Heart left ventricle (tissue), 16 donors: ENCODE data around the gene CYP19A1. TPM values are rescaled to one million over a fixed set of nuclear protein-coding genes. Genes with fewer than 3 reads are reported as not detected.

Experiments
- ATAC-seq, 4 donors: fragments of 200-7000 bp; cut with Tn5 transposase; one replicate each; pipeline ENCODE4 v1.9.1; 2020 to 2022; ENCODE audit warnings: moderate library complexity in 4 of 4, mild to moderate bottlenecking in 3 of 4, moderate number of reproducible peaks in 1 of 4
- DNase-seq, 5 donors: peaks; one replicate each; pipeline ENCODE4 v3.0.0-alpha.2; 2020
- H3K27ac ChIP-seq, 12 donors: fragments of 200-600 bp; sonication (generic) in 4 of 12; one replicate each; pipeline versions ENCODE4 v1.5.0 to v1.8.0; 2016 to 2022; ENCODE audit warnings: mild to moderate bottlenecking in 2 of 12
- H3K27me3 ChIP-seq, 9 donors: fragments of 200-600 bp; sonication (generic) in 2 of 9; one replicate each; pipeline versions ENCODE4 v1.5.1 to v1.8.0; 2016 to 2022; ENCODE audit warnings: mild to moderate bottlenecking in 3 of 9
- H3K36me3 ChIP-seq, 9 donors: fragments of 200-600 bp; sonication (generic) in 2 of 9; one replicate each; pipeline versions ENCODE4 v1.5.0 to v1.8.0; 2018 to 2022; ENCODE audit warnings: mild to moderate bottlenecking in 2 of 9
- H3K4me1 ChIP-seq, 12 donors: fragments of 200-600 bp; sonication (generic) in 4 of 12; one replicate each; pipeline versions ENCODE4 v1.5.0 to v1.8.0; 2016 to 2022; ENCODE audit warnings: mild to moderate bottlenecking in 3 of 12
- H3K4me3 ChIP-seq, 12 donors: fragments of 200-600 bp; sonication (generic) in 4 of 12; one replicate each; pipeline versions ENCODE4 v1.5.0 to v1.8.0; 2017 to 2022; ENCODE audit warnings: mild to moderate bottlenecking in 9 of 12, moderate library complexity in 4 of 12
- H3K9me3 ChIP-seq, 12 donors: fragments of 200-600 bp; sonication (generic) in 4 of 12; one replicate each; pipeline versions ENCODE4 v1.5.0 to v1.8.0; 2016 to 2022; ENCODE audit warnings: mild to moderate bottlenecking in 1 of 12
- CTCF ChIP-seq, 12 donors: fragments of 200-600 bp; sonication (generic) in 4 of 12; IDR thresholded peaks; one replicate each; pipeline versions ENCODE4 v1.5.0 to v1.8.0; 2018 to 2022; ENCODE audit warnings: antibody characterized with exemption in 12 of 12, mild to moderate bottlenecking in 5 of 12
- POLR2A ChIP-seq, 2 donors: fragments of 450-650 bp; IDR thresholded peaks; one replicate each; pipeline ENCODE4 v1.6.1; 2017; ENCODE audit warnings: antibody characterized with exemption in 2 of 2, mild to moderate bottlenecking in 2 of 2, moderate library complexity in 2 of 2
- WGBS, 4 donors: extraction: QIAGEN DNeasy Blood & Tissue Kit in 2 of 4; methylation state at CpG; one replicate each; pipeline versions ENCODE4 v1.1.5 to v1.1.7; 2013 to 2018; 5-methylcytosine and 5-hydroxymethylcytosine counted together
- intact Hi-C, 10 donors: fragments of 100-400 bp; cut with DNase I; formaldehyde crosslinking; loops; one replicate each; pipeline versions ENCODE4 v1.11.1 to v1.14.2; 2022
- polyA plus RNA-seq, 2 donors: library from polyadenylated mRNA; stranded (reverse); fragments of 200-250 nt; gene quantifications; one replicate each; pipeline ENCODE4 v1.2.3, GENCODE V29; 2013
- total RNA-seq, 9 donors: library from RNA; depleted of rRNA in 2 of 9; stranded (reverse); fragments of >200 nt in 2 of 9; fragmentation: NEBNext Ultra II Directional in 3 of 9; extraction: Animal tissue kit (Norgen Biotek cat#: 25700) in 3 of 9; gene quantifications; one replicate each; pipeline versions ENCODE4 v1.1.0 to v1.2.4, GENCODE V29; 2016 to 2023
- donor health status: ischemic (EF 13 %, LVEDD 7.1; RV severe dilation, severe dysfunction).
- donor health status: healthy with polysubstance abuse.
- donor health status: DM: no; HTN: yes; CAD: no.
- donor health status: DM: no; HTN: no; CAD: no.
- donor health status: ischemic (EF 25% LVEDD 6.9; RV normal size, moderate dysfunction).
- donor health status: ischemic (EF 25% LVEDD 5.7; RV mildly dilated, moderate dysfunction).
- donor health status: healthy.
- donor health status: DM: yes; HTN: yes; CAD: no.
- donor health status: ischemic (EF 35%, LVEDD 5.7; RV mildly dilated, moderate dysfunction).
- donor health status: nonischemic (EF 11% LVEDD 7.7; RV severe dilation, severe dysfunction).
- donor health status: DM: yes; HTN: yes; CAD: no.
- donor health status: PGD.
- donor health status: ischemic (EF 29% LVEDD 5.4; RV normal size, mild dysfunction).
- donor health status: nonischemic (EF 23%, LVEDD 6.1; RV moderate dilation, normal function).

Gene CYP19A1
- total and polyA plus RNA-seq, 11 donors, result 0.15 to 5.4 (median 0.60) TPM

GRCh38 chr15:51355096-51355495, 16.7 kb upstream of the CYP19A1 start:
- intact Hi-C loops, result no loop called here
- no peak overlapping the region for H3K4me3 ChIP-seq
- H3K4me1 ChIP-seq, result peaks cover 0 to 28% (median 5%) of the 10 kb centered on the region in 12 donors
- 81 to 100% (median 96%) methylated on average over 1 of the region's 1 CpG for WGBS, 4 donors
- DNase-seq (no peak), ATAC-seq (no peak)
- H3K27me3 ChIP-seq, result no peaks in the 10 kb centered on the region
- TF ChIP-seq CTCF (IDR thresholded peaks at IDR 0.05) (no peak), POLR2A (IDR thresholded peaks at IDR 0.05) (no peak)
- H3K36me3 ChIP-seq, result no peaks in the 10 kb centered on the region
- H3K27ac ChIP-seq, result no peak overlapping the region
- H3K9me3 ChIP-seq, result no peaks in the 10 kb centered on the region

- Histone ChIP-seq H3K9me3 (no peaks in the 10 kb centered on the region), H3K36me3 (no peaks in the 10 kb centered on the region), H3K27me3 (no peaks in the 10 kb centered on the region), H3K4me3 (no peak overlapping the region), H3K27ac (no peak overlapping the region), H3K4me1 (peaks cover 0 to 39% (median 15%) of the 10 kb centered on the region in 12 donors)
- 59 to 78% (median 69%) methylated on average over 2 of the region's 2 CpGs for WGBS, 4 donors
- TF ChIP-seq CTCF (IDR thresholded peaks at IDR 0.05) (no peak), POLR2A (IDR thresholded peaks at IDR 0.05) (no peak)
- intact Hi-C loops, result no loop called here
- ATAC-seq, result no peak
- DNase-seq, result no peak
Measured at GRCh38 chr15:51353976-51354375, 15.6 kb upstream of the CYP19A1 start.

- no peaks in the 10 kb centered on the region for H3K9me3 ChIP-seq
- H3K27me3 ChIP-seq, result no peaks in the 10 kb centered on the region
- TF ChIP-seq POLR2A (IDR thresholded peaks at IDR 0.05) (no peak), CTCF (IDR thresholded peaks at IDR 0.05) (no peak)
- peaks cover 0 to 49% (median 22%) of the 10 kb centered on the region in 12 donors for H3K4me1 ChIP-seq
- DNase-seq (no peak), ATAC-seq (no peak)
- no peak overlapping the region for H3K4me3 ChIP-seq
- intact Hi-C loops, result no loop called here
- WGBS, 4 donors, result 93 to 98% (median 97%) methylated on average over 3 of the region's 3 CpGs
- H3K27ac ChIP-seq, result peak overlapping the region in 1 of 12 donors; percentile 76
- no peaks in the 10 kb centered on the region for H3K36me3 ChIP-seq
Measured at GRCh38 chr15:51350723-51351122, 12.3 kb upstream of the CYP19A1 start.

- peak overlapping the region in 11 of 12 donors; percentile 18 to 90 (median 48) for H3K27ac ChIP-seq
- DNase-seq (peak in 1 of 5 donors; percentile 32), ATAC-seq (peak; percentile 68 to 89 (median 74))
- no peaks in the 10 kb centered on the region for H3K27me3 ChIP-seq
- no peaks in the 10 kb centered on the region for H3K36me3 ChIP-seq
- H3K4me1 ChIP-seq, result peaks cover 0 to 53% (median 22%) of the 10 kb centered on the region in 12 donors
- intact Hi-C loops, result no loop called here
- no peaks in the 10 kb centered on the region for H3K9me3 ChIP-seq
- WGBS, 4 donors, result 17 to 26% (median 21%) methylated on average over 4 of the region's 4 CpGs
- no peak for TF ChIP-seq CTCF (IDR thresholded peaks at IDR 0.05)
- no peak for TF ChIP-seq POLR2A (IDR thresholded peaks at IDR 0.05)
- H3K4me3 ChIP-seq, result no peak overlapping the region
Measured at GRCh38 chr15:51349156-51349844, 10.9 kb upstream of the CYP19A1 start.
